GM12891 (cell line): ENCODE data around the gene RCVRN.

Experiments
- PAX5 ChIP-seq: IDR thresholded peaks from 2 replicates; pipeline ENCODE4 v1.6.1; 2011; ENCODE audit warnings: low read length, moderate library complexity, mild to moderate bottlenecking; ENCODE audit not compliant: insufficient read depth, severe bottlenecking
- POLR2A ChIP-seq: IDR thresholded peaks from 2 replicates; pipeline ENCODE4 v1.6.1; 2011; ENCODE audit warnings: low read depth, low read length, control low read depth
- POLR2AphosphoS5 ChIP-seq: IDR thresholded peaks from 2 replicates; pipeline ENCODE4 v1.6.1; 2011; ENCODE audit warnings: low read depth, low read length, control low read depth
- SPI1 ChIP-seq: IDR thresholded peaks from 2 replicates; pipeline ENCODE4 v1.6.1; 2011; ENCODE audit warnings: low read depth, low read length, control low read depth
- TAF1 ChIP-seq: IDR thresholded peaks from 2 replicates; pipeline ENCODE4 v1.6.1; 2011; ENCODE audit warnings: low read depth, low read length, control low read depth

DNA sequence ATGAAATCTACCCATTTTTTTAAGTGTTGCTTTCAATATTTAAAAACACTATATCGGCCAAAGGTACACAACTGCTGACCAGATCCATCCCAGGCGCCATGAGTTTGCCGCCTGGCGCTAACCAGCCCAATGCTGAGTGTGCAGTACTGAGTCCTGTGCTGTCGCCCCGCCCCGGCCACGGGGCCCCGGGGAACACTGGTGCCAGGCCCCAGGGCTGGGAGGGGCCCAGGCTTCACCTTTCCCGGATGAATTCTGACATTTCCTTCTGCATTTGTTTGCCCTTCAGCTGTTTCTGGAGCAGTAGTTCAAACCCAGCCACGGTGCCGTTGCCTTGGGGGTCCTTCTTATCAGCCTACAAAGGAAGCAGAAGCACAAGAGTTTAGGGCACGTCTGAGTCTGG is 37.8 kb upstream of the RCVRN start:
- TF ChIP-seq POLR2A (no peak), SPI1 (no peak), POLR2AphosphoS5 (no peak), PAX5 (no peak), TAF1 (no peak)
